Activated CD4-positive, alpha-beta T cell treated with anti-CD3 and anti-CD28 coated beads, Interleukin-2, amount 50 U/mL, for 16 hours (primary cell): Measurements from ENCODE around the gene STARD8.
"Not testable (repeated sequence)": the region's sequence is repeated elsewhere in the genome, so short reads cannot be mapped to it uniquely, and the experiment has no call there.

Source experiments
- DNase-seq: peaks from one replicate; pipeline ENCODE4 v3.0.0-alpha.2; 2020

Gene STARD8

GRCh38 chrX:68658530-68658929 is 11.1 kb downstream of the STARD8 start:
- DNase-seq = no peak

GRCh38 chrX:68659385-68659784 is 11.9 kb downstream of the STARD8 start:
- DNase-seq = no peak

DNA sequence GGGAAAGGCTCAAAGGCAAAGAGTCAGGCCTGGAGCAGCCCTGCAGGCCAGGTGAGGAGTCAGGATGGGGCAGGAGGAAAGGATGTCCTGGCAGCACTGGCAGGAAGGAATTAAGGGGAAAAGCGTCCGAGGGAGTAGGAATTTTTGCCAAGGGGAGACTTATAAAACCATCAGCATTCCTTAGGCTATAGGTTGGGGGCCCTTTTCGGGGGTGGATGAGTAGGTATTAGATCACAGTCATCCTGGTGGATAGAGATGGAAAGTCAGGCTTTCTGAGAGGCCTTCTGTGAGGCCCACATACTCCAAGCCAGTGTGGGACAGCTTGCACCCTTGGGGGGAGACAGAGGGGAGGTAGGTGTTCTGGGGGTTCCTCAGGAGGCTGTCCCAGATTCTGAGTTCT is 12.3 kb downstream of the STARD8 start:
- no peak for DNase-seq

- no peak for DNase-seq
Observed at GRCh38 chrX:68660746-68661145, 13.3 kb downstream of the STARD8 start.

DNA sequence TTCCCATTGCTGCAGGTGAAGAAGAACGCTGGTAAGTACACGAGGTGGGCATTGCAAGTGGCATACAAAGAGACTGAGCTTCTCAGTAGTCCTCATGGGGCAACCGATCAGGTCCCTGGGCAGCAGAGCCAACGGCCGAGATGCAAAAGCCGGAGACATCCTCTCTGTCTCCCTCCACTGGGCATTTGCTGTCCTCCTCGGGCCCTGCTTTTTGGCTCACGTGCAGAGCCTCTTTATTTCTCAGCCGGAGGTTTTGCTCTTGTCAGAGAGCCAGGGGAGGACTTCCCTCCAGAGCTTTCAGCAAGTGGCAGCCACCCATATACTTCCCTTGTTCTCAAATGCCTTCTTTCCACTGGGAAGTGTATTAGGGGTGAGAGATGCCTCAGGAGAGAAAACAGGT is 18.0 kb downstream of the STARD8 start:
- DNase-seq = no peak

DNA sequence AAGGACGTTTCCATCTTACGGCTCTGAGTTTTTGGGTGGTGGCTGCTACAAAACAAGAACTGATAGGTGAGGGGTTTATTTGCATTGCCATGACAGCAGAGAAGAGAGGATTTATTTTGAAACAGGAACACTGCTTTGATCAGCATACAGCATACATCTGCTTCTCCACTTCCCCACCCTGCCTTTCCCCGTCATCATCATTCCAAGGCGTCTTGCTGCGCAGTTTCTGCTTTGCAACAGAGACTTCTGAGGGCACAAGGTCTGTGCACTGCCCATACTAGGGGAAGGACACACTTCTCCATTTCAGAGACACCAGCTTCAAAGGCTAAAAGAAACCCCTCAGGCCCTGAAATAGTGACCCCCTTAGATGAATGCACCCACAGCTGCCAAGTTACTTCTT is 19.1 kb downstream of the STARD8 start:
- no peak for DNase-seq

DNA sequence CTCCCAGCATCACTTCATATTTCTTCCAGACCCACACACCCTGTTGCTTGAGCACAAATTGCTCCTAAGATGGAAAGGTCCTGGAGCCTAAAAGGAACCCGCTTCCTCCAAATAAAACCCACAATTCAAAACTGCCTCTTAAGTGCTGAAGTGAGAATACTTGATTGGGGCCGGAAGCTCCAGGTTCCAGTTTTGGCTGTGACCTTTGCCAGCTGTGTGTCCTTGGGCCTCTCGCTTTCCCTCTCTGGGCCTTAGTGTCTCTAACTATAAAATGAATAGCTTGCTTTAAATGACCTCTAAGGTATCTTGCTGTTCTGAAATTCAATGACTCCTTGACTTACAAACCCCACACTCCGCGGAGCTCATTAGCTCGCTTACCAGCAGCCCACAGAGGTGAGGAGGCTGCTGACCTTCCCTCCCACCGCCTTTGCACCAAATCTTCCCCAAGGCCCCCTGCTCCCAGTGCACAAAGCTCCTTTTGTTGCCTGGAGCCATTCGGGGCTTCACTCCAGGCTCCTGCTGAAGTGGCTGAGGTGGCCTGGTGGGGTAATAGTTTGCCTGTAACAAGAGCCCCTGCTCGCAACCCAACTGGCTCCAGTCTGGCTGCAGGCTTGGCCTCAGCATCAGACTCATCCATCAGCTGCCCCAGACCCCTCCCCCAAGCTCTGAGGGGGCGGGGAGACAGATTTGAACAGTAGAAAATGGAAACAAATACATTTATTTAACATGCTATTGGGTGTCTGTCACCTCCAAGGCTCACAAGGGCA is 21.8 kb downstream of the STARD8 start:
- DNase-seq = no peak

GRCh38 chrX:68669871-68670270 is 22.4 kb downstream of the STARD8 start:
- DNase-seq = no peak

DNA sequence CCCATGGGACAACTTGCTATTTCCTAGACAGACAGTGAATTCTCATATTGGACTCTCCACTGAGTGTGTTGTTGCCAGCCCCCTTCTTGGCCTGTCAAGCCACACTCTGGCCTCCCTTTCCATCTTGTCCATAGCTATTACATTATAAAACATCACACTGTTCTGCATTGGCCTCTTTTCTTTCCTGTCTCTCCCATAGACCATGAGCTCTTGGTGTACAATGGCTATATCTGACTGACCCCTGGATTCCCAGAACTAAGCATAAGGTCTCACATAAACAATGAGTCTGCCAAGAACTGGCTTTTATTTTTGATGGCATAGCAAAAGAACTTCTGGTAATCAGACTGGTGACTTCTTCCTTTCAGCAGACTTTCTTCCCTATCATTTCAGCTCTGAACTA is 23.8 kb downstream of the STARD8 start:
- no peak for DNase-seq

- no peak for DNase-seq
Observed at GRCh38 chrX:68672581-68673318, 25.3 kb downstream of the STARD8 start.

- DNase-seq = no peak
Observed at GRCh38 chrX:68675571-68675970, 28.1 kb downstream of the STARD8 start.

DNA sequence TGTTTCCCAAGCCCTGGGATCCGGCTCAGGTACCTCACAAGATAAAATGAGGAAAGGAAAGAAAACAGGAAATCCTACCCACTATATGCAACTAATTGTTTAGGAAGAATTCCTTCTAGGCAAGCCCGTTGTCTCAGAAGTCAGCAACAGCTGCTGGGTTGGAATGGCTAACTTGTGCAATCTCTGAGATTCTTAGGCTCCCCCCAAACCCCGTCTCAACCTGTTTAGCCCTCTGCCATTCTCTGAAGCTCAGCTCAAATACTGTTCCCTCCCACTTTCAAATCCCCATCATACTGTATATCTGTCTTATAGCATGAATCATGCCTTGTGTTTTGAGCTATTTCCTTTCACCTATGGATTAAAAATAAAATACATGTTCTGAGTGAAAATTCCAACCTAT is 28.9 kb downstream of the STARD8 start:
- no peak for DNase-seq

DNA sequence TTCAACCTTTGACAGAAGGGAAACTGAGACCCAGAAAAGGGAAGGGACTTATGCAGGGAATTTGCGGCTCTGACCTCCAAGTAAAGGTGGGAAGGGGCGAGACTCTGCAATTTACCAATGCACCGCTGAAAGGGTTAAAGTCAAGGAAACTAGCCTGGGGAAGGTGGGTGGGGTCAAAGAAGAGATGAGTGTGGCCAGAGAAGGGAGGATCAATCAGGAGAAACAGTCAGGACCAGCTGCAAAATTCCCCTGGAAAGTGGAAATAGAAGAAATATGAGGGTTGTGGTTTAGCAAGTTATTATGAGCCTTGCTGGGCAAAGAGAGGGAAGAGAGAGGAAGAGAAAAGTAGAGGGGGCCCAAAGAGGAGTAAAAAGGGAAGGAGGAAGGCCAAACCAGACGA is 30.5 kb downstream of the STARD8 start:
- no peak for DNase-seq

DNA sequence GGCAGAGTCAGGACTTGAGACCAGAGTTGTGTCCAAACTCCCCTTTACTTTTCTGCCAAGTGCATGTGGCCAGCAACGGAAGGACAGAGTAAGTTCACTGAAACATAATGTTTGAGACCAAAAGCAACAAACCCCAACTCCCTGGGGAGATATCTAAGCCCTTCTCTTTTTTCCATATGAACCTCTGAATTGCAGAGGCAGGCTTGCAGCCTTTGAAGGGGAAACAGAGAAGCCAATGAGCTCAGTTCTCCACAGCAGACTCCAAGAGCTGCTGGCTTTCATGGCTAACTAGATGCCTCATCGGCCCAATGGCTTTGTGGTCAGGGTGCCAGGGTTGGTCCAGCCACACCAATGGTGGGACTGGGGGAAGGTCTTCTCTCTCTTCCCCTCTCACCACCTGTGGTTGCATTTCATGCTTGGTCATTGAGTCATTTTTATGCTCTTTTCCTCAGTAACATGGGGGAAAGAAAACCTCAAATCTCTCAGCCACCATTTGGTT is 34.0 kb downstream of the STARD8 start:
- no peak for DNase-seq

GRCh38 chrX:68682790-68683189 is 35.3 kb downstream of the STARD8 start:
- DNase-seq = no peak

DNA sequence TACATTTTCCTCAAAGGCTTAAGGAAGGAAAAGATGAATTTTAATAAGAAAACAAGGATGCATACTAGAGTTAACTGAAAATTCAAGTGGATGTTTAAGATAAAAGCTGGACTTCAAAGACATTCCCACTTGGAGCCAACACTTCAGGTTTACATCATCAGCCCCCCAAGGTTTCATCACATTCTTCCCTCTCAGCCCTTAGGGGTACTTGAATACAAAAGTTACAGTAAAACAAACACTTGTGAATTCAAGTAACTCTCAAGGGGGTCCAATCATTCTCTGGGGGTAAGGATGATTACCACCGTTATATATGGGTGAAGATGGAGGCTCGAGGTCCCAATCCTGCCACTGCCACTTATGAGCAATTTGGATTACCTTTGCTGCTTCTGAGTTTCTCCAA is 36.1 kb downstream of the STARD8 start:
- DNase-seq = no peak

GRCh38 chrX:68684291-68684918 is 36.9 kb downstream of the STARD8 start:
- DNase-seq = no peak

GRCh38 chrX:68684919-68685304 is 37.4 kb downstream of the STARD8 start:
- DNase-seq = no peak

GRCh38 chrX:68685685-68686084 is 38.2 kb downstream of the STARD8 start:
- no peak for DNase-seq

DNA sequence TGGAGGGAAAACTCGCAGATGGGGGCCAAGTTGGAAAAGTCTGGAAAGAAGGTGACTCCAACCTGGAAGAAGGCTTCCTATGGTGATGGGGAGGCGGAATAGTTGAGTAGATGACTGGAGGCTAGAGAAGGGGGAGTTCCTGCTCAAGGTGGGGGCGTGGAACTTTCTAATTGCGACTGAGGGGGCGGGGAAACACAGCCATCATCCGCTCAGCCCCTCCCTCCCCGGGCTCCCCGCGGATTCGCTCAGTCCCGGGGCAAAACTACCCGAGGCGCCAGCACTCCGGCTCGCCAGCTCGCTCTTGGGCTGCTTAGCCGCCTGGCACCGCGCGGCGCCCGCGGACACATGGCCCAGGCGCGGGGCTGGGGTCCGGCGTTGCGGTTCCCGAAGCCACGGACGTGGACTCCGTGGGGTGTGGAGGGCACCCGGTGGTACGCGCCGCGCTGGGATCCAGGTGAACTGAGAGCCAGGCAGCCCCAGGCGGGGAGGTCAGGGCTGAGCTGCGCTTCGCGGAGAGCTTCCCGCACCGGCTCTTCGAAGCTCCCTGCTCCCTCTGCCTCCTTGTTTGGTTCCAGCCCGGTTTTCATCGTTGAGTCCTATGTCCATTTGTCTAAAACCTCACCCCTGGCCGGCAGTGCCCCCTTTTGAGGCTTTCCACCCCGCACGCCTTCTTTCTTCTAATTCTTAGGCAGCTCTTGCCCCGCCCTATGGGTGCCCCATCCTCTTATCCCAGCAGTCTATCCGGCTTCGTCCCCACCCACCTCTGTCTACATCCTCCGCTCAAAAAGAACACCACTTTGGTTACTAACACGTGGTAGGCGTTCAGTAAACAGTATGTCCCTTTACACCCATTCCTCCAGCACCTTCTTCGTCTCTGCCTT is 38.9 kb downstream of the STARD8 start:
- peak; percentile 29 for DNase-seq

GRCh38 chrX:68688931-68689330 is 41.5 kb downstream of the STARD8 start:
- DNase-seq = not testable (repeated sequence)

- no peak for DNase-seq
Observed at GRCh38 chrX:68690936-68691501, 43.6 kb downstream of the STARD8 start.

GRCh38 chrX:68691921-68692320 is 44.5 kb downstream of the STARD8 start:
- DNase-seq = no peak
